HG03558 (cell line): ENCODE results near the gene VSIG2.

Source experiments
- ATAC-seq: cut with Tn5 transposase; IDR thresholded peaks from one replicate; pipeline ENCODE4 v1.9.1; 2021; ENCODE audit warnings: moderate number of reproducible peaks; ENCODE audit not compliant: unreplicated experiment; ENCODE audit errors: extremely low read depth

The VSIG2 gene

GRCh38 chr11:124766156-124766555 is 14.1 kb upstream of the VSIG2 start:
- ATAC-seq, result no peak

- ATAC-seq, result no peak
These were observed 11.3 kb upstream of the VSIG2 start for GRCh38 chr11:124763156-124763947.

- ATAC-seq, result no peak
These were observed 10.6 kb upstream of the VSIG2 start for GRCh38 chr11:124762624-124763155.

GRCh38 chr11:124762105-124762623 is 10.1 kb upstream of the VSIG2 start, which contains the start of gene ESAM:
ESAM (minus strand) TSS chr11:124762290; CDS start chr11:124762154, 136 bp downstream.
- ATAC-seq, result peak; percentile 38

GRCh38 chr11:124761301-124762104 is 9.4 kb upstream of the VSIG2 start:
- no peak for ATAC-seq

- ATAC-seq, result no peak
These were observed 8.8 kb upstream of the VSIG2 start for GRCh38 chr11:124760806-124761205.

- no peak for ATAC-seq
These were observed 8.2 kb upstream of the VSIG2 start for GRCh38 chr11:124760205-124760652.

GRCh38 chr11:124759266-124760204 is 7.5 kb upstream of the VSIG2 start:
- ATAC-seq, result no peak

GRCh38 chr11:124758355-124759265 is 6.6 kb upstream of the VSIG2 start:
- peak; percentile 41 for ATAC-seq

GRCh38 chr11:124757320-124757719 is 5.3 kb upstream of the VSIG2 start:
- ATAC-seq, result no peak

- ATAC-seq, result no peak
These were observed 4.7 kb upstream of the VSIG2 start for GRCh38 chr11:124756753-124757227.

GRCh38 chr11:124756033-124756752 is 4.1 kb upstream of the VSIG2 start:
- ATAC-seq, result no peak

- ATAC-seq, result no peak
These were observed 2.7 kb upstream of the VSIG2 start for GRCh38 chr11:124754710-124755109.

GRCh38 chr11:124754309-124754708 is 2.3 kb upstream of the VSIG2 start:
- no peak for ATAC-seq

- no peak for ATAC-seq
These were observed 1.6 kb upstream of the VSIG2 start for GRCh38 chr11:124753624-124754023.

GRCh38 chr11:124753205-124753604 is 1.1 kb upstream of the VSIG2 start:
- no peak for ATAC-seq

GRCh38 chr11:124752471-124753102 is 532 bp upstream of the VSIG2 start:
- ATAC-seq, result no peak

GRCh38 chr11:124751391-124751740 is 689 bp downstream of the VSIG2 start:
- no peak for ATAC-seq
